A204.1 (cell line): ENCODE measurements around the gene NT5DC3.

Source experiments
- FAIRE-seq: peaks from 2 replicates; lab custom pipeline; 2012; peaks lifted over from hg19 to GRCh38; lab: Jason Lieb, UNC

Gene NT5DC3

GRCh38 chr12:103780992-103781391, 60.0 kb downstream of the NT5DC3 start:
- FAIRE-seq, result no peak

DNA sequence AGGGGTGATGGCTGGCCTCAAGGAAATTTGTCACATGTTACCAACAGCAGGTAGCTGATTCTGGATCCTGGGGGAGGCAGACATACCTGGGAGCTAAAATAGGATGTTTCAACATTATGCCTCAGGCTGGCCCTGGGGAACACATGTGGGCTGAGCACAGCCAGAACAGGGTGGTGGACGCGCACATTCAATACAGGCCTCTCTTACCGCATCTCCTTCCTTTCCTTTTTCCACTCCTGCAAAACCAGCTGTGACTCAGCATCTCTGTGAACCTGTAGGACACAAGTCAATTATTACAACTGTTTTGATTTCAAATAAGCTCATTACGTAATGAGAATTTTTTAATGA, 61.0 kb downstream of the NT5DC3 start:
- FAIRE-seq, result no peak

GRCh38 chr12:103779410-103780092, 61.5 kb downstream of the NT5DC3 start:
- FAIRE-seq, result no peak

DNA sequence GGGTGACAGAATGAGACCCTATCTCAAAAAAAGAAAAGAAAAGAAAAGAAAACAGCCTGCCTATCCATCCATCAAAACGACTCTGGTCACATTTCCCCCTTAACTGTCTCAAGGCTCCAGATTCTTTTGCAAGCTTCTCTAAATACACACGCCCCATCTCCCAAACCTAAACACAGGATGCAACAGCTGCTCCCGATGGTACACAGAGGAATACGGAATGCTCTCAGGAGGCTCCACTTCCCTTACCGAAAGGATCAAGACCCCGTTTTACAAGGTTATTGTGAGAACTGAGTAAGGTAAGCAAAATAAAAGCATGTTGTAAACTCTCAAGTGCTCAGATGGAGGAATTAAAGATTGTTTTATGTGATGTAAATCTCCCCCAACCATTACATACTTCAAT, 62.3 kb downstream of the NT5DC3 start:
- no peak for FAIRE-seq

DNA sequence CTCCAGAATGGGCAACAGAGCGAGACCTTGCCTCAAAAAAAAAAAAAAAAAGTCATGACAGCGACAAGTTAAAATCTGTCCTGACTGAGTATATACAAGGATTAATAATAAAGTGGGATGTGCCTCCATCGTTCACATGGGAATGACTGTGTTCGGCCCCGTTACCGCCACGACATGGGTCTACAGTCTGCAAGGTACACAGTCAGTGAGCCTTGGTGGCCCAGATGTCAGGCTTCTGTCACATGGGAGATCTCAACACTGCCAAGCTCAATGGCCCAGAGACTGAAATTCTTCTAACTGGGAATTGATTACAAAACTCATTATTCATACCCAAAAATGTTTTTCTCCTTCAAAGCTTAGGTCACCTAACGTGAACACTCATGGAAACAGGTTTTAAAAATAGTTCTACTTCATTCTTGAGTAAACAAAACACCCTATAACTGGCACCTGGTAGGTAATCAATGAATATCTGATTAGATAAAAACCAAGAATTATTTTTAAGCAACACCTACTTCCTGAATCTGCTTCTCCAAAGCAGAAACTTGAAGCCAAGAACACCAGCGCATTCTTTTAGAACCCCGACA, 66.0 kb downstream of the NT5DC3 start:
- FAIRE-seq, result no peak

DNA sequence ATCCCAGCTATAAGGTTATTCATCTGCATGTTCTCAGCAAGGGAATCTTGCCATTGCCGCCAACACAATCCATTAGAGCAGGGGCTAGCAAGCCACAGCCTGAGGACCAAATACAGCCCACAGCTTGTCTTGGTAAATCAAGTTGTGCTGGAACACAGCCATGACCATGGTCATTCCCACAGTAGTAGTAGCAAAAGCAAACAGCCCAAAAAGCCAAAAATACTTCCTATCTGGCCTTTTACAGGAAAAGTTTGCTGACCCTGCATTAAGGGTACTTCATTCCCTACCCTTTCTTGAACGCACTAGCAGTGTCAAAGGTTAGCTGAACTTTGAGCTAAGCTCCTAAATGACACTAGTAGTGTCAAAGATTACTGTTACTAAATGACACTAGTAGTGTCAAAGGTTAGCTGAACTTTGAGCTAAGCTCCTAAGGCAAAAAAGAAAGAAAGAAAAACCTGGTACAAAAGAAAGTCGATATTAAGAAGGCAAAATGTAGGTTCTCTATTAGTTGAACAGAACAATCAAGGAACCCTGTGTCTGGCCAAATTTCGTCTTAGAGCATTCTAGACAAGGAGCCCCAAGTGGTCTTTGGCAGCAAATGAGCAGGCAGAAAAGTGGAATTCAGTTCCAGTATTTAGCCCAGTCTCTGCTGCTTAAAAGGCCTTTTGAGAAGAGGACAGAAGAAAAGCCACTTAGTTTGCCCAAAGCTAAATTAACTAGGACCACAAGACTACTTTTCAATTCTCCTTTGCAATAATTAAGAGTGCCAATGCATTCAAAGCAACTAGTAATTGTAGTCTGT, 67.7 kb downstream of the NT5DC3 start:
- no peak for FAIRE-seq

- FAIRE-seq, result no peak
Observed at GRCh38 chr12:103772367-103773108, 68.5 kb downstream of the NT5DC3 start.

- no peak for FAIRE-seq
Observed at GRCh38 chr12:103771466-103771865, 69.6 kb downstream of the NT5DC3 start.

DNA sequence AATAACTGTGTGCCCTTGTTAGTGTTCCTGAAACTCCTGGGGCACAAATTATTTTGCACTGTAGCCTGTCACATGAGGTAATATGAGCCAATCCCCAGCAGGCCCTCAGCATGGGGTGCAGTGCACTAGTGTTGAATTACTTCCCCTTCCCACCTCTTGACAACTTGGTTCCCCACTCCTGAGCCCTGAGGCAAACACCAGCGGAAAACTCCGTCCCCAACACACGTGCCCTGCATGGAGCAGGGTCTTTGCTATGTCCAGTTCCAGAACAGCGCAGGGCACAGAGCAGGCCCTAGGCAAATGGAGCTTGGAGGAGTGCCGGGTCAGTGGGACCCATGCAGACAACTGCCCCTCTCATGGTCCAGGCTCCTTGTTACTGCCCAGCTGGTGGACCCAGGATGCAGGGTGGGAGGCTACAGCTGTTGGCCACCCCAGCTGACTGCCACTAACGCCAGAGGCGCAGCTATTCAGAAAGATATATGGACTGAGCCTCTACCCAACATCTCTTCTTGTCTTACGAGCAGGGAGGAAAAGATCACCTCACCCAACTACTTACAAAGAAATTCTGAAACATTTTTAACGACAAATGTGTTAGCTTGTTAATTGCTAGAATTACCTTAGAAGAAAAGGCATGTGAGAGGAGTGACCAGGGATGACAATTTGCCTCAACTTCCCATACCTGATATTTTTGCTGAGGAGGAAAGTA, 71.6 kb downstream of the NT5DC3 start:
- FAIRE-seq, result no peak

- FAIRE-seq, result no peak
Observed at GRCh38 chr12:103768467-103769123, 72.4 kb downstream of the NT5DC3 start.

DNA sequence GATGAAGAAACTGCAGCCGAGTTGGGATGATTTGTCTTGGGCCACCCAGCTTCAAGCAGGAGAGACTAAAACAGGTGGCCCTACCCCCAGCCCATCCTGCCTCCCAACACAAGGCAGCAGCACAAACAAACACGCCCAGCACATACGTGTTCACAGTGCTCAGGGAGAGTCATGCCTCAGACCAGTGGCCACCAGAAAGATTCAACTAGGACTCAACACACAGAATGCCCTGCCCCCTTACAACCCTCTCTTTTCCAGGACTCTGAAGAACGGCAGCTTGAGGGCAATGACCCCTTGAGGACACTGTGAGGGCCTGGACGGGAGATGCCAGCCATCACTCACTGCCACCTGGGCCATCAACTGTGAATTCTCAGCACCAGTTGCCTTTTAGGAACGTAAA, 75.0 kb downstream of the NT5DC3 start:
- FAIRE-seq, result no peak

DNA sequence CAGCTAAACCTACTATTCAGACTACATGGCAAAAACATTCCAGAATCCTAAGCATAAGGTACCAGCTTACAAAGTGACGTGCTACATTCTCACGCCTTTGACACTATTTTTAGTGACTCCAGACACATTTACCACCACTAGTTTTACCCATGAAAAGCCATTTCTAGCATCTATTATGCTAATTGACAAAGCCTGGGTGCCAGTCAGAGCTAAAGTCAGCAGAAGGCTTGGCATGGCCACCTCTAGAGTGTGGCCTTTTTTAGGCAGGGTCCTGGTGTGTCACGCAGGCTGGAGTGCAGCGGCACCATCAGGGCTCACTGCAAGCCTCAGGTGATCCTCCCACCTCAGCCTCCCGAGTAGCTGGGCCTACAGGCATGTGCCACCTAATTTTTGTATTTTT, 75.7 kb downstream of the NT5DC3 start:
- no peak for FAIRE-seq

DNA sequence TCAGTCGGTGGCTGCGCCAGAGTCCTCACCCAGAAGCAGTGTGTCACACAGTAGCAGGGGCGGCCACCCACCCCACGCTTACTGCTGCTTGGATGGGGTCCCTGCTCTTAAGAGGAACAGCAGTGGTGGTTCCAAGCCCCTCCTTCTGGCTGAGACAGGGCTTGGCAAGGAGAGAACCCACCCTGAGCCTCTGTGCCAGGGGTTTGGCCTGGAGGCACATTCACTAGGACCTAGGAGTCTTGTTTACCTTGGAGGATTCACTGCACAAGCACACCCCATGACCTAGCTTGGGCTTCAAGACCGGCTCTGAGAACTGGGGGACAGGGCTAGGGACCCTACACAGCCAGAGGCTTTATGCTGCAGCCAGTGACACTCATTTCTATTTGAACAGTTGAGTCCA, 78.6 kb downstream of the NT5DC3 start:
- FAIRE-seq, result no peak

DNA sequence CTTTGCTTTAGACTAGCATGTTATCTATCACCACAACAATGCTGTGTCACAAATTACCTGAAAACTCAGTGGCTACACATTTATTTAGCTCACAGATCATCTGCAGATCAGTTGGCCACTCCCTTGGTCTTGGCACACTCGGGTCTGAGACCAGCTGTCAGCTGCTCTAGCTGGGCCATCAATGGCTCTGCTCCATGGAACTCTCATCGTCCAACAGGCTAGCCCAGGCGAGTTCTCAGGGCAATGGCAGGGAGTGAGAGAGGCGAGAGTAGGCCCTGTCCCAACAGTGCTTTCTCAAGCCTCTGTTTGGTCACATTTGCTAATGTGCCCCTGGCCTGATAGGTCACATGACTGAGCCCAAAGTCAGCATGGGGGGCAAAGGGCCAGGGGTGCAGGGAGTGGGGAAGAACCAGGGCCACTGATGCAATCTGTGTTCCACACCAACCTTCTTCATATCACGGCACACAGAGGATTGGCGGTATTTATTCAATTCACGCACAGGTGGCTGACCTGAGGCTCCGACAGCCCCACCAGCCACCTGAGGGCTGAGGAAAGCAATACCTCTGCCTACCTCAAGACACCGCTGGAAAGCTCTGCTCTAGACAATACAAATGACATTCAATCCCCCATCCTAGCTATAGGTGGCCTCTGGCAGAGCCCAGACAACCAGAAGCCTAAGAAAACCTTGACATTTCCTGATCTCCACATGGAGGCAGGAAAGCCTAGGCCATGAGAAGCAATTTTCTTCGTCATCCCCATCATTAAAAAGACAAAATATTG, 82.5 kb downstream of the NT5DC3 start:
- FAIRE-seq, result no peak

- FAIRE-seq, result no peak
Observed at GRCh38 chr12:103757248-103757647, 83.8 kb downstream of the NT5DC3 start.

DNA sequence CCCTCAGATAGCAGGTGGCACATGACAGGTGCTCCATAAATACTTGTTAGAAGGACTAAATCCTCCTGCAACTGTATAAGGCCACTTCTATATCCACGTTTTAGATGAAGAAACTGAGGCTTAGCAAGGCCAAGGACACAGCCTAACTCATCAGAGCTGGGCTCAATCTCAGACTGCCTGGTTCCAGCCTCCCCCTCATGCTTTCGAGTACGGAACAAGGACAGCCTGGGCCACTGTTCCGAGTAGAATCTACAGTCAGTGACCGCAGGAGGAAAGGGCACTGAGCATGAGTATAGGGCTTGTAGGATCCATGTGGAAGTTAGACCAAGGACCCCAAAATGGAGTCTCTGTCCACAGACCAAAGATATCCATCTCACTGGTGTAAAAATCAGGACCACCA, 84.6 kb downstream of the NT5DC3 start:
- FAIRE-seq, result no peak

DNA sequence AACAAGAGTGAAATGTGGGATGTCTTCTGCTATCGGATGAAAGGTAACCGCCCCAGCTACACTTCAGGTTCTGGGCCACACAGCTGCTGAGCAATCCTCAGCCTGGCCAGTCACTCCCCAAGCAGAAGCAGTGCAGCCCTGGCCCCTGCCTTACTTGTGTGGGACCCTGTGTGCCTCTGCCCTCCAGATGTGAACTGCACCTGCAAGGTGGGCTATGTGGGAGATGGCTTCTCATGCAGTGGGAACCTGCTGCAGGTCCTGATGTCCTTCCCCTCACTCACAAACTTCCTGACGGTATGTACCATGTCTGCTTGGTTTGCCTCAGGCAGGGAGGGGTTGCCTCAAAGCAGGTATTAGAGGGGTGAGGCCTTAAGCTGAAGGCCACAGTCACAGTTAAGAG, 85.6 kb downstream of the NT5DC3 start:
- FAIRE-seq, result no peak

- FAIRE-seq, result no peak
Observed at GRCh38 chr12:103751600-103751999, 89.4 kb downstream of the NT5DC3 start.

- no peak for FAIRE-seq
Observed at GRCh38 chr12:103751171-103751570, 89.9 kb downstream of the NT5DC3 start.

DNA sequence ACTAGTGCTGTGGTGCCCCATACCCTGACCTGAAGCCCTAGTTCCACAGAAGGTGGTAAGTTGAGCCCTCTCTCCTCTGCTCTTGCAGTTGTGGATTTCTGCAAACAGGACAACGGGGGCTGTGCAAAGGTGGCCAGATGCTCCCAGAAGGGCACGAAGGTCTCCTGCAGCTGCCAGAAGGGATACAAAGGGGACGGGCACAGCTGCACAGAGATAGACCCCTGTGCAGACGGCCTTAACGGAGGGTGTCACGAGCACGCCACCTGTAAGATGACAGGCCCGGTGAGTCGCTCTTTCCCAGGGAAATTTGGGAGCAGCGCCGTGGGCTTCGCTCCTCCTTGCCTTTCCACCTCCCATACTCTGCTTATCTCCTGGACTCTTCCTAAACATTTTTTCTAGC, 92.2 kb downstream of the NT5DC3 start:
- no peak for FAIRE-seq

- FAIRE-seq, result no peak
Observed at GRCh38 chr12:103748002-103748401, 93.0 kb downstream of the NT5DC3 start.
